NOMO-1 treated with DMSO at 0.1 percent for 48 hours (cell line): ENCODE measurements around the gene FAM193B.
"Not testable (repeated sequence)": the region's sequence is repeated elsewhere in the genome, so short reads cannot be mapped to it uniquely, and the experiment has no call there.

ENCODE experiments used
- DNase-seq: peaks from one replicate; lab custom pipeline; 2025; ENCODE audit not compliant: unreplicated experiment; lab: John Stamatoyannopoulos, UW

The FAM193B gene

DNA sequence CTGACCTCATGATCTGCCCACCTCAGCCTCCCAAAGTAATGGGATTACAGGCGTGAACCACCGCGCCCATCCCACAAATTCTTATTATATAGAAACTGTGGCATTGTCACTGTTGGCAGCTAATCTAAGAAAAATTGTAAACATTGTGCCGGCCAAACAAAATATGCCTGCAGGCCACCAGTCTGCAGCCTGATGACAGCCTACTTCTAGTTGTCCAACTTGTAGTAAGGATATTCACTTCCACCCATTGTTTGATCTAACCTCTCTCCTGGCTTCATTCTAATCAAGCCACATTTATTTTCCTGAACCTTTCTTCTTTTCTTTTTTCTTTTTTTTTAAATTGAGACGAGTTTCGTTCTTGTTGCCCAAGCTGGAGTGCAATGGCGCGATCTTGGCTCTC lies 24.0 kb upstream of the FAM193B start:
- DNase-seq = no peak

- DNase-seq = no peak
Measured at GRCh38 chr5:177576169-177576568, 21.8 kb upstream of the FAM193B start.

DNA sequence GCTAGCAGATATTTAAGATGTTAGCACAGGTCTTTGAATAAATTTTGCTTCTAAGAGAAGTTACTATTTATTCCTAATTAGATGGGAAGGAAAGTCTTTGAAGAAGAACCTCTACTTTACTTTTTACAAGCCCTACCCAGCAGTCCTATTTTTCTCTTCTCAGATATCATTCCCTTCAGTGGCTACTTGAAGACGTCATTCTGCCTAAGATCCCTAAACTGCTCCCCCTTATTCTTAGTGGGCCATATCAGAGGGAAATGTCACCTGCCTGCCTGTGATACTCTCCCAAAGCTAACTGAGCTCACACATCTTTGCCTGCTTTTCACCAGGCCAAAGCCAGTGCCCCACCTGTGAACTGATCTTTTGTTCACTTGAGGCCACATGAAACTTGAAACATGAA lies 21.1 kb upstream of the FAM193B start:
- no peak for DNase-seq

DNA sequence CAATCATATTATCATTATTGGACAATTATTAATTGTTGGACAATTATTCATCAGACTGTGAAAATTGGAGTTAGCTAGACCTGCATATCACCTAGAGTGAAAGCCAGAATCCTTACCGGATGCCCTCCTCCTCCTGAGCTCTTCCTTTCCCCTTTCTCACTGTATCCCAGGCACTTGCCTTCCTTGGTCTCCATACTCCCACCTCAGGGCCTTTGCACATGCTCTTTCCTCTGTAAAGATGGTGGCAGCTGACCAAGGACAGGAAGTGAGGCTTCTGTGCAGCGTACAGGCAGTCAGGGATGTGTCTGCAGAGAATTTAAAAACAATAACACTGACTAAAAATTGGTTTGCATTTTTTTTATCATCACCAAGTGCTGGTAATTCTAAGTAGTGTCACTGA lies 15.5 kb upstream of the FAM193B start:
- DNase-seq = no peak

DNA sequence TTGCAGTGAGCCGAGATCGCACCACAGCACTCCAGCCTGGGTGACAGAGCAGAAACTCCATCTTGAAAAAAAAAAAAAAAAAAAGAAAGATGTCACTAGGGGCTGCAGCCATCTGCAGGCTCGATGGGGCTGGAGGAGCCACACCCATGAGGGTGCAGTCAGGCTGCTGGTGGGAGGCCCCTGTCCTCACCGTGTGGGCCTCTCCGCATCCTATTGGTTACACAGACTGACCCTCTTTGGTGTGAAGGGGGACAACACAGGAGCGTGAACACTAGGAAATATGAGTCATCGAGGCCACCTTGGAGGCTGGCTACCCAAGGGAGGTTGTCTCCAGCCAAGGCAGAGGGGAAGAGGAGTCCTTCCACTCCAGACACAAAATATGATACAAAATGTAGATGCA lies 14.0 kb upstream of the FAM193B start:
- DNase-seq = no peak

DNA sequence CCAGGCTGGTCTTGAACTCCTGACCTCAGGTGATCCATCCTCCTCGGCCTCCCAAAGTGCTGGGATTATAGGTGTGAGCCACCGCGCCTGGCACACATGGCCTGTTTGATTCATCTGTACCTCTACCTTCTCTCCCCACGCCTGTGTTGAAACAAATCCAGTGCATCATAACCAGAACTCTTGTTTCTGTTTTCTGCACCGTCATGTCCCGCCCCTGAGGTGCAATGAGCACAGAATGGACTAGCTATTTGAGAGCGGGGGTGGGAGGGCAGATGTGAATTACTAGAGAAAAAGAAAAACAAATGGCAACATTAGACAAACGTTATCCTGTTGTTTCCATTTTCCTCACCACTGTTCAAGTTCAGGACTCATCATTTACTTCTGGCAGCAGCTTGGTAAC lies 10.7 kb upstream of the FAM193B start:
- no peak for DNase-seq

GRCh38 chr5:177559446-177559941 lies 5.1 kb upstream of the FAM193B start:
- DNase-seq = not testable (repeated sequence)

- DNase-seq = no peak
Measured at GRCh38 chr5:177557796-177558195, 3.4 kb upstream of the FAM193B start.

GRCh38 chr5:177557041-177557647 lies 2.8 kb upstream of the FAM193B start:
- no peak for DNase-seq

GRCh38 chr5:177555665-177556064 lies 1.3 kb upstream of the FAM193B start:
- no peak for DNase-seq

GRCh38 chr5:177555228-177555627 lies 865 bp upstream of the FAM193B start:
- no peak for DNase-seq

DNA sequence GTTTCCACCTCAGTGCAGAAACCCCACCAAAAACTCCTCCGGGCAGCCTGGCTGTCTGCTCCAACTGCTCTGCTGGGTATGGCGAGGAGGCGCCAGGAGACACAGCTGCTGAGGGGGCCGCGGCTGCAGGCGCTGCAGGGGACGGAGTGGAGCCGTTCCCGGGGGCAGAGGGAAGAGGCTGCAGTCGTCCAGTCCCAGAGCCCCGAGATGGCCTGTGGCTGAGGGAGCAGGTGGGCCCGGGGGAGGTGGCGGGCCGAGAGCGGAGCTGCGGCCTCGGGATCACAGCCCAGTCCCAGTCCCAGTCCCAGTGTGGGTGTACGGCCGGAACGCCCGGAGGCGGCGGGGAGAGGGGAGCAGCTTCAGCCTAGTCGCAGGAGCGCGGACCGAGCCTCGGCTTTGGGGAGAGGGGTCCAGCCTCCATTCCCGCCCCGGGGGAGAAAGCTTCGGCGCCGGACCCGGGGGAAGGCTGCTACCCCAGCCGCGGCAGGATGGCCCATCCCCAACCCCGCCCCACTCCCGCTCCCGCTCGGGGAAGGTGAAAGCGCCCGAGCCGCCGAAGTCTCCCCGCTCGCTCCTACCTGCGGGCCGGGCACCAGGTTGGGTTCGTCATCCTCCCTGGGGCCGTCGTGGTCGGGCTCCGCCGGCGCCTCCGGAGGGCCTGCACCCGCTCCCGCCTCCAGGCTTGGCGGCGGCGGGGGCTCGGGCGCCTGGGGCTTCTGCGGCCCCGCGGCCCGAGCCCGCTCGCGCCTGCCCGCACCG lies 513 bp downstream of the FAM193B start:
- DNase-seq = no peak

DNA sequence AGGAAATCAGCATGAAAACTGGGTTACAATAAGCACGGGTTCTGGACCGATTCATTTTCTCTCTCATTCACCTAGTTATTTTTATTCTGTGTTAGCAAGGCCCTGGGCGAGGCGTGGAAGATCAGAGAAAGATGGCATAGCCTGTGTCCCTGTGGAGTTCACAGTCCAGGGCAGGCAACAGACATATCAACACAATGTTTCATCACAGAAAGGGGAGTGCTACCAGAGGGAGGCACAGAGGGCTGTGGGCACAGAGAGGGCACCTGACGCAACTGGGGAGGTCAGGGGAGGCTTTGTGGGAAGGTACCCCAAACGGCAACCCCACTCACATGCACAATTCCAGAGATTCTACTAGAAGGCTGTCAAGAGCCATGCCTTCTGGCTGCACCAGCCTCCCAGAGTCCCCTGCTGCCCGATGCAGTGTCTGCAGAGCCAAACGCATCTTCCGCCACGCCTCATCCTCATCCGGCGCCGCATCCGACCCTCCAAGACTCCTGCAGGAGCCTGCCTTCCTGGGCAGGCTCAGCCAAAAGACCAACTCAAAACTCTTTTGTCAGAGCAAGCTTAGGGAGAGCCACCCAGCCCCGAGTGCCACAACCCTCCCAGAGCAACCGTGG lies 1.4 kb downstream of the FAM193B start:
- no peak for DNase-seq

DNA sequence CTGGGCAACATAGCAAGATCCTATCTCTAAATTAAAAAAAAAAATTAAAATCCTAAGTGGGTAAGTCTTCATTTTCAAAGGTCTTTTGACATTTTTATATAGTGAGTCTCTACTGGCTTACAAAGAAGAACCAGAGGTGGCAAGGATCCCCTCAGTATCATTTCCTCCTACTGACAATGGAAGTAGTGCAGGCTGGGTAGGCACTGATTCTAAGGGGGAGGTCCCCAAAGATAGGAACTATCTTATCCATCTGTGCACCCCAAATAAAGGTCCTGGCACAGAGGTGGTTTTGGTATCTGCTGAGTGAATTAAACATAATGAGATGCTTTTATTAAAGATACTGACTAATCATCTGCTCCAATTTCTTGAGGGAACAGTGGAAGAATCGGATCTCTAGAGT lies 4.2 kb downstream of the FAM193B start:
- no peak for DNase-seq

GRCh38 chr5:177548495-177548894 lies 5.9 kb downstream of the FAM193B start:
- DNase-seq = no peak

GRCh38 chr5:177547736-177548135 lies 6.6 kb downstream of the FAM193B start:
- DNase-seq = no peak

GRCh38 chr5:177546258-177546741 lies 8.1 kb downstream of the FAM193B start:
- DNase-seq = peak; percentile 75

DNA sequence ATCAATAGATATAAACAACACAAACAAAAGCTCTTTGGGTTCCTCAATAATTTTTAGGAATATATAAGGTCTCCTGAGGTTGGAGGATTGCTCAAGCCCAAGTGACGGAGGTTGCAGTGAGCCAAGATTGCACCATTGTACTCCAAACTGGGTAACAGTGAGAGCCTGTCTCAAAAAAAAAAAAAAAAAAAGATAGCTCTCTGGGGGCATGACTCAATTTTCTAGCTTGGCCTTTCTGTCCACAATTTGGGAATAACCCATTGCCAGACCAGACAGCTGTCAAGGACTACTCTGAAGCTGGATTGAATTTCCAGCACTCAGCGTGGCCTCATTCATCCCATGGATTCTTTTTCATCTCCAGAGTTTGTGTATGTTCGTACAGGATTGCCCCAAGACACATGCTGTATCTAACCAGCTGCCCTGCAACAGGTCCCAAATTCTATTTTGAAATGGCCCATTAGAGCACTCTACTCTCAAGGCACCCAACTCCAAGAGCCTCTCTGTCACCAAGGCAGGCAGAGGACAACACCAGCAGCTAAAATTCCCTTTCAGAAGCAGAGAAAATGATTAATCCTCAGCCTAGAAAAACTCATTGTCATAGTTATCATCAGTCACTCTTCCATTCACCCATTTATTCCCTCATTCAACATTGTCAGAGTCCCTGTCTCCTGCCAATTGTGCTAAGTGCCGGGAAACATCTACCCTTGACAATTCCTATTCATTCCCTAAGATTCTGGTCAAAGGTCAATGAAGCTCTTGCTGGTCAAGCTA lies 8.7 kb downstream of the FAM193B start:
- DNase-seq = peak; percentile 83

DNA sequence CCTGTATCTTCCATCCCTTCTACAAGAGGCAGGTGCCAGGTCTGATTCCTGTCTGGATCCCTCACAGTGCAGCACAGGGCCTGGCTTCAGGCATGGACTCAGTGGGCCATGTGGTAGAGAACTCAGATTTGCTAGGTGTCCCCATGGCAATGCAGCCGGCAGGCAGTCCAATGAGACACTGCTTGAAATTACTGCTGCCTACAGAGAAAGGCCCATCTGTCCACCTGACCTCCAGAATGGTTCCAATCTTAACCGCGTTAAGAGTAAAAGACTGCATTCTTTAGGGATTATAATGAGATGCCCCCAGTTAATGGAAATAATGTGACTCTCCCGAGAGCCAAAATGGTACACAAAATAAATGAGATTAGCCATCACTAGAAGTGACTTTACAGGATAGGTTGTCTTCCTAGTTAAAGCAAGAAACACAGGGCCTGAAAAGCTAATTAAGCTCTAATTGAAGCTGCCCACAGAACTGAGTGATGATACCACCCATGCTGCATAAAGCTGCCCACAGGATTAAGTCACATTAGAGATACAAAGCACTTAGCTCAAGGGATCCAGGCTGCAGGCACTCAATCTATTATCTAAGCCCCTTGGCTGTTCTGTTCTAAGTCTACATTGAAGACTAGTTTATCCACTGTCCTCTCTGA lies 11.4 kb downstream of the FAM193B start:
- no peak for DNase-seq

DNA sequence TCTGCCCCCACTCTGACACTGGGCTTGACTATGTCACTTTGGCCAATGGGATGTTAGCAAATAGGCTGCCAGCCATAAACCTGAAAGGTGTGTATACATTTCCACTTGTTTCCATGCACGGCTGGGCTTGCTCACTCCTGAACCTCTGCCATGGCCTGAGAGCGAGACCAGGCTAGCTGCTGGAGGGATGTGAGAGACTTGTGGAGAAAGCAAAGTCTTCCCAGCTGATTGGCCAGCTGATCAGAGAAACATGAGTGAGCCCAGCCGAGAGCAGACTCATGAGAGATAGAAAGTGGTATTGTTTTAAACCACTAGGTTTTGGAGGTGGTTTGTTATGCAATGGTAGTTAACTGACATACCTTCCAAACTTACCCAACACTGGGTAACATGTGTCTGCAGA lies 13.9 kb downstream of the FAM193B start:
- DNase-seq = peak; percentile 26

- no peak for DNase-seq
Measured at GRCh38 chr5:177539411-177539810, 15.0 kb downstream of the FAM193B start.
